CD4-positive, alpha-beta memory T cell (primary cell): ENCODE results near the gene HRH1. TPM values are rescaled to one million over a fixed set of nuclear protein-coding genes. Genes with fewer than 3 reads are reported as not detected.

ENCODE experiments used
- CTCF ChIA-PET: fragments of 350-600 bp; sonication (Branson Sonifier 250); formaldehyde crosslinking; loops from one replicate; lab custom pipeline; 2021; ENCODE audit warnings: inconsistent platforms; ENCODE audit not compliant: partially characterized antibody; lab: Charles Lee
- POLR2A ChIA-PET: fragments of 350-600 bp; sonication (Branson Sonifier 250); formaldehyde crosslinking; loops from one replicate; lab custom pipeline; 2021; ENCODE audit not compliant: partially characterized antibody; lab: Charles Lee
- DNase-seq, 5 donors: peaks; one replicate each; pipeline versions ENCODE4 v3.0.0 to v3.0.0-alpha.2; 2020 to 2022; ENCODE audit warnings: mixed read lengths in 1 of 5
- H3K27ac ChIP-seq: one replicate; pipeline ENCODE4 v1.7.0; 2013; ENCODE audit warnings: low read depth, low read length
- H3K27me3 ChIP-seq: 2 replicates; pipeline ENCODE4 v1.7.0; 2013; ENCODE audit warnings: mild to moderate bottlenecking, low read length, moderate library complexity; ENCODE audit not compliant: insufficient read depth
- H3K36me3 ChIP-seq: 2 replicates; pipeline ENCODE4 v1.7.0; 2013; ENCODE audit warnings: mild to moderate bottlenecking, low read length, moderate library complexity; ENCODE audit not compliant: insufficient read depth
- H3K4me1 ChIP-seq: 2 replicates; pipeline ENCODE4 v1.7.0; 2013; ENCODE audit warnings: mild to moderate bottlenecking, low read length, moderate library complexity; ENCODE audit not compliant: insufficient read depth
- H3K4me3 ChIP-seq, 2 donors: one replicate each; pipeline ENCODE4 v1.7.0; 2013; ENCODE audit warnings: low read length in 2 of 2, mild to moderate bottlenecking in 1 of 2
- H3K9me3 ChIP-seq, 2 donors: one replicate each; pipeline ENCODE4 v1.7.0; 2013; ENCODE audit warnings: low read length in 2 of 2, control low read depth in 1 of 2; ENCODE audit not compliant: control insufficient read depth in 1 of 2
- H3K27ac Mint-ChIP-seq, 7 donors: one replicate each; pipeline ENCODE4 v1.8.0; 2020 to 2021; ENCODE audit warnings: mixed read lengths in 7 of 7, mild to moderate bottlenecking in 6 of 7, inconsistent platforms in 3 of 7, moderate library complexity in 3 of 7
- H3K27me3 Mint-ChIP-seq, 2 donors: one replicate each; pipeline ENCODE4 v1.8.0; 2020 to 2021; ENCODE audit warnings: mixed read lengths in 2 of 2
- H3K36me3 Mint-ChIP-seq, 2 donors: one replicate each; pipeline ENCODE4 v1.8.0; 2020 to 2021; ENCODE audit warnings: mixed read lengths in 2 of 2, inconsistent platforms in 1 of 2, mild to moderate bottlenecking in 1 of 2
- H3K4me1 Mint-ChIP-seq, 4 donors: one replicate each; pipeline ENCODE4 v1.8.0; 2020 to 2021; ENCODE audit warnings: mixed read lengths in 4 of 4, mild to moderate bottlenecking in 1 of 4
- H3K4me3 Mint-ChIP-seq, 8 donors: one replicate each; pipeline ENCODE4 v1.8.0; 2020 to 2021; ENCODE audit warnings: mixed read lengths in 8 of 8, mild to moderate bottlenecking in 7 of 8, moderate library complexity in 6 of 8, inconsistent platforms in 3 of 8
- H3K9me3 Mint-ChIP-seq, 8 donors: one replicate each; pipeline ENCODE4 v1.8.0; 2020 to 2021; ENCODE audit warnings: mixed read lengths in 8 of 8, mild to moderate bottlenecking in 5 of 8, inconsistent platforms in 3 of 8, moderate library complexity in 1 of 8
- intact Hi-C: fragments of 100-400 bp; cut with micrococcal nuclease; formaldehyde crosslinking; loops from one replicate; pipeline ENCODE4 v1.15.1; 2023
- polyA plus RNA-seq, 2 donors: library from polyadenylated mRNA; unstranded; fragments of 300-500 nt; fragmentation: Illumina TruSeq; gene quantifications; one replicate each; pipeline ENCODE4 v1.2.3, GENCODE V29; 2021
- total RNA-seq, 2 experiments: library from RNA; stranded (reverse); gene quantifications; one replicate each; pipeline ENCODE4 v1.2.3, GENCODE V29; 2021

Gene HRH1
- total and polyA plus RNA-seq, 4 experiments from 2014 or later, result 0.31 to 0.81 (median 0.58) TPM; not detected in 1

DNA sequence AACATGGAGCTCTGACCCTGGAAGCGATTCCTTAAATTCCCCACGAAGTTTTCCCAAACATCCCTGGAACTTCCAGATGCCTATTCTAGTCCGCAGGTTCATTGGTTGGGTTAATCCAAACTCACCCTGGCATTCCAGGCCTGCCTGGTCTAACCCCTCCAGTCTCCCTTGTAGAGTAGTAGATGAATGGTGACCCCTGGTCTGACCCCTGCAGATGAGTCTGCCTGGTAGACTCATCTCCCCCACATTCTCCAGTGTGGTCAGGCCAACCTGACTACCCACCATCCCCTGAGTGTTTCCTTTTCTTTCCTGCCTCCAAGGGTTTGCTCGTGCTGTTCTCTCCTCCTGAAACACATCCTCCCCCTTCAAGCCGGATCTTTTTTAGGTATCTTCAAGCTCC, 10.8 kb upstream of the HRH1 start:
- Mint-ChIP-seq H3K27ac (no peak overlapping the region), H3K36me3 (no peaks in the 10 kb centered on the region), H3K27me3 (peaks cover 19 to 29% of the 10 kb centered on the region in 2 donors), H3K4me1 (peaks cover 0 to 5% (median 2%) of the 10 kb centered on the region in 4 donors), H3K4me3 (no peak overlapping the region), H3K9me3 (peaks cover 0 to 3% (median 0%) of the 10 kb centered on the region in 8 donors)
- intact Hi-C loops, result no loop called here
- no peaks in the 10 kb centered on the region for H3K36me3 ChIP-seq
- CTCF ChIA-PET, result no interaction called here
- POLR2A ChIA-PET, result no interaction called here
- DNase-seq, result no peak
- H3K4me1 ChIP-seq, result no peaks in the 10 kb centered on the region
- no peaks in the 10 kb centered on the region for H3K27me3 ChIP-seq
- H3K9me3 ChIP-seq, result no peaks in the 10 kb centered on the region
- no peak overlapping the region for H3K27ac ChIP-seq
- no peak overlapping the region for H3K4me3 ChIP-seq

DNA sequence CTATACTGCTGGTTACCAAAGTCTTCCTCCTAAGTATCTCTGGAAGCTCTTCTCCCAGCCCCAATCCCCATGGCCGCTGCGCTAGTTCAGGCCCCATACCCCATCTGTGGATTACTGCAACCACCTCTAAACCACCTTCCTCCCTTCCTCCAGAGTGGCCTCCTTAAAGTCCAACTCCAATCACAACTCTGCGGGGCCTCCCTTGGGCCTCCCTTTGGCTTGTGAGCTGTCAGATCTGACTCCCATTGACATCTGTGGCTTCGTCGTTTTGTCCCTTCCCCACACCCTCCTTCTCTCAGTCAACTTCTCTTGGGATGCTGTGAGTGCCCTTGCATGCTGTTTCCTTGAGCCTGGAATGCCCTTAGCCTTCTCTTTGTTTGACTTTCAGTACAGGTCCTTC, 9.3 kb upstream of the HRH1 start:
- Histone ChIP-seq H3K27ac (no peak overlapping the region), H3K9me3 (no peaks in the 10 kb centered on the region), H3K27me3 (no peaks in the 10 kb centered on the region), H3K36me3 (no peaks in the 10 kb centered on the region), H3K4me3 (no peak overlapping the region), H3K4me1 (no peaks in the 10 kb centered on the region)
- H3K27ac Mint-ChIP-seq, result no peak overlapping the region
- ChIA-PET CTCF (no interaction called here), POLR2A (no interaction called here)
- intact Hi-C loops, result no loop called here
- no peak for DNase-seq
- H3K36me3 Mint-ChIP-seq, result no peaks in the 10 kb centered on the region
- H3K27me3 Mint-ChIP-seq, result peaks cover 16 to 36% of the 10 kb centered on the region in 2 donors
- H3K9me3 Mint-ChIP-seq, result peaks cover 0 to 2% (median 0%) of the 10 kb centered on the region in 8 donors
- H3K4me3 Mint-ChIP-seq, result no peak overlapping the region
- peaks cover 0 to 5% (median 2%) of the 10 kb centered on the region in 4 donors for H3K4me1 Mint-ChIP-seq

DNA sequence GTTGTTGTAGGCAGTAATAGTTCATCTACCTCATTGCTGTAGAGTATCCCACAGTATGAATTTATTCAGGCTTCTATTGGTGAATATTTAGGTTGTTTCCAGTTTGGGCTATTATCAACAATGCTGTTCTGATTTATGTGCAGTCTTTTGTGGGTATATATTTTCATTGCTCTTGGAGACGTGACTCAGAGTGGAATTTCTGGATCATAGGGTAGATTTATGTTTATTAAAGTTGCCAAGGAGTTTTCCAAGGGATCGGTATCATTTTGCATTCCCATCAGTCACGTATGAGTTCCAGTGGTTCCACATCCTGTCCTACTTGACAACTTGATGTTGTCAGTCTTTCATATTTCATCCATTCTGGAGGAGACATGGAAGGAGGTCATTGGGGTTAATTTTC, 8.4 kb upstream of the HRH1 start:
- H3K4me1 Mint-ChIP-seq, result no peaks in the 10 kb centered on the region
- H3K4me3 Mint-ChIP-seq, result no peak overlapping the region
- H3K9me3 ChIP-seq, result no peaks in the 10 kb centered on the region
- DNase-seq, result no peak
- H3K27ac Mint-ChIP-seq, result no peak overlapping the region
- H3K27ac ChIP-seq, result no peak overlapping the region
- no peaks in the 10 kb centered on the region for H3K27me3 ChIP-seq
- H3K27me3 Mint-ChIP-seq, result peaks cover 20 to 32% of the 10 kb centered on the region in 2 donors
- no peaks in the 10 kb centered on the region for H3K4me1 ChIP-seq
- H3K4me3 ChIP-seq, result no peak overlapping the region
- no peaks in the 10 kb centered on the region for H3K36me3 Mint-ChIP-seq
- ChIA-PET POLR2A (no interaction called here), CTCF (no interaction called here)
- no peaks in the 10 kb centered on the region for H3K36me3 ChIP-seq
- no peaks in the 10 kb centered on the region for H3K9me3 Mint-ChIP-seq
- intact Hi-C loops, result no loop called here

DNA sequence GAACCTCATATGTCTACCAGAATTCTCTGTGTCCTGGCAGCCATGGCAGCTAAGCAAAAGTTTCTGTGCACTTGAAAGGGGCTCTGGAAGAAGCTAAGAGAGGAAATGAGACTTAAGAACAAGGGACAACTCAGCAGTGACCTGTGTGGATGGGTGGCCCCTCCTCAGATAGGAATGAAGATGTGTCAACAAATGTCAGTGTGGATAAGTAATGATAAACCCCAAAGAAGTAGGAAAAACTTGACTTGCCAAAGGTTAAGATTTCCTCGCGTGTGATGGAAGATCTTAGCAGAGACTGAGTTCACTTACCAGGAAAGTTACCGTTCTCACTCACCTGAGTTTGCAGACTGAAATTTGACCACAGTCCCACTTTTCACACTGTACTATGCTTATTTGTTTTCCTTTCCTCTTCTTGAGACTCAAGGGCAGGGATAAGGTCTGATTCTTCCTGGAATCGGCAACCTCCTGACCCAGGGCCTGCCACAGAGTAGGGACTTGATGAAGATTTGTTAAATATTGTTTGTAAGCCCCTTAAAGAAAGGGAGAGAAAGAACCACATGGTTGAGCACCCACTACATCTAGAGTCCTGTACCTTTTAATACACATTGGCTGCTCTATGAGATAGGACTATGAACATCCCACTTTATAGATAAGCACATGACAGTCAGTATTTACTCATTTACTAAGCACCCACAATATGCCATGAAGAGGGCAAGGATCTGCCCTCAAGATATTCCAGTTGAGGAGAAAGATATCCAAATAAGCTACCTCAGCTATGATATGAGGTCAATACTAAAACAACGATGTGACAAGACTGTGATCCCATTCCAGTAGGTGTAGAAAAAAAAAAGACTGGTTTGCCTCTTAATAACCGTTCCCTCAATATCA, 7.3 kb upstream of the HRH1 start:
- H3K4me3 ChIP-seq, result no peak overlapping the region
- ChIA-PET CTCF (no interaction called here), POLR2A (no interaction called here)
- no peaks in the 10 kb centered on the region for H3K36me3 ChIP-seq
- H3K36me3 Mint-ChIP-seq, result no peaks in the 10 kb centered on the region
- H3K4me1 ChIP-seq, result no peaks in the 10 kb centered on the region
- H3K27ac ChIP-seq, result no peak overlapping the region
- no peak overlapping the region for H3K4me3 Mint-ChIP-seq
- intact Hi-C loops, result no loop called here
- H3K27me3 ChIP-seq, result no peaks in the 10 kb centered on the region
- peaks cover 25 to 32% of the 10 kb centered on the region in 2 donors for H3K27me3 Mint-ChIP-seq
- H3K27ac Mint-ChIP-seq, result no peak overlapping the region
- no peaks in the 10 kb centered on the region for H3K9me3 Mint-ChIP-seq
- no peaks in the 10 kb centered on the region for H3K9me3 ChIP-seq
- H3K4me1 Mint-ChIP-seq, result no peaks in the 10 kb centered on the region
- DNase-seq, result no peak

DNA sequence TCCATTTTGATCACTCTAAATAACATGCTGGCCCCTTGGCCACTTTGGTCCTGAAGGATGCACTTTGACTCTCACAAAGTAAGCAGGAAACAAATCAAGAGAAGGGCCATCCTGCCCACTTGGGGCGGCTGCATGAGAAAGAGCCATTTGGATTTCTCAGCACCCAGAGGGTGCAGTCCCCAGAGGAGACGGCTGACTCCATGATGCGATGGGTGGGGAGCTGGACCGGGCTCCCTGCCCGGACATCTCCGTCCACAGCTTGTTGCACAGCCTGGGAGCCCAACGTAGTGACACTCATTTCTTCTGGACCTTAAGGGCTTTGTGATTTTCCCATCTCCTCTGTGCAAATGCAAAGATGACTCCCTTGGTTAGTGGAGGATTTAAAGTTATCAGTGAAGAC, 4.0 kb upstream of the HRH1 start:
- CTCF ChIA-PET, result no interaction called here
- no peaks in the 10 kb centered on the region for H3K9me3 Mint-ChIP-seq

DNA sequence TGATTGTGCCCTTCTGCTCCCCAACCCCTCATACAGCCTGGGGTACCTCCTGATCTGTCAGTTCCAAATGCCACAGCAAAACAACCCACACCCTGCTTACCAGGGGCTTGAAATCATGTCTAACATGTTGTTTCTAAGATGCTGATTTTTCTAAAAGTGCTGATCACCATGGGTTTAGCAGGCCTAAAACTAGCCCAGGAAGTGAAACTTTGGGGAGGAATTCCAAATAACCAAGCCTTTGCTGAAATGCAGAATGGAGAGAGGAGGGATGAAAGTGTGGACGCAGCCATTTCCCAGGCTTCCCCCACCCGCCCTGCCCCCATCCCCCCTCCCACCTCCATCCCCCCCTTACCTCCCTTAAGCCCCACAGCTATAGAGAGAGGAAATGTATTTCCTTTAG, 2.0 kb upstream of the HRH1 start:
- no peaks in the 10 kb centered on the region for H3K4me1 ChIP-seq
- H3K27me3 ChIP-seq, result peaks cover 21% of the 10 kb centered on the region
- H3K36me3 ChIP-seq, result no peaks in the 10 kb centered on the region
- POLR2A ChIA-PET, result no interaction called here
- DNase-seq, result no peak
- H3K4me3 Mint-ChIP-seq, result no peak overlapping the region
- H3K27ac Mint-ChIP-seq, result no peak overlapping the region
- H3K4me3 ChIP-seq, result no peak overlapping the region
- intact Hi-C loops, result no loop called here
- peaks cover 42 to 54% of the 10 kb centered on the region in 2 donors for H3K27me3 Mint-ChIP-seq
- no peaks in the 10 kb centered on the region for H3K9me3 ChIP-seq
- CTCF ChIA-PET, result no interaction called here
- H3K9me3 Mint-ChIP-seq, result no peaks in the 10 kb centered on the region
- H3K36me3 Mint-ChIP-seq, result no peaks in the 10 kb centered on the region
- H3K27ac ChIP-seq, result no peak overlapping the region
- H3K4me1 Mint-ChIP-seq, result peaks cover 0 to 16% (median 1%) of the 10 kb centered on the region in 4 donors

More for the DNA sequence above, 4.0 kb upstream of the HRH1 start:
- POLR2A ChIA-PET, result no interaction called here
- Mint-ChIP-seq H3K36me3 (no peaks in the 10 kb centered on the region), H3K4me1 (peaks cover 0 to 12% (median 1%) of the 10 kb centered on the region in 4 donors), H3K27ac (no peak overlapping the region), H3K4me3 (no peak overlapping the region), H3K27me3 (peaks cover 30 to 44% of the 10 kb centered on the region in 2 donors)
- H3K4me3 ChIP-seq, result no peak overlapping the region
- H3K27ac ChIP-seq, result no peak overlapping the region
- peaks cover 10% of the 10 kb centered on the region for H3K27me3 ChIP-seq
- no peaks in the 10 kb centered on the region for H3K4me1 ChIP-seq
- no peaks in the 10 kb centered on the region for H3K36me3 ChIP-seq
- no peaks in the 10 kb centered on the region for H3K9me3 ChIP-seq
- no peak for DNase-seq
- intact Hi-C loops, result no loop called here

DNA sequence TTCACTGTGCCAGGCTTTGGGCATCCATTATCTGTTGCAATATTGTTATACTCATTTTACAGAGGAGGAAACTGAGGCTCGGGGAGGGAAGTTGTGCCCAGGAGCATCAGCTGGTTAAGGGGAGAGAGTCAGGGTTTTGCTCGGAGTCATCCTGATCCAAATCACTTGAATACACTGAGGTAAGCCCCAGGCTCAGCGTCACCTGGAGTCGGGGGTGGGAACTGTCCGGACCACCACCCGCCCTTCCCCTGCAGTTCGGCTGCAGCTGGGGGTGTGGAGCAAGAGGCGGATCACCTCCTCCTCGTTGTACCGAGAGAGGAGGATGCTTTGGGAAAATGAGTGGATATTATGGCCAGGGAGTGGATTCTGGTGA, 646 bp downstream of the HRH1 start:
- H3K27me3 Mint-ChIP-seq, result peaks cover 39 to 53% of the 10 kb centered on the region in 2 donors
- H3K36me3 Mint-ChIP-seq, result no peaks in the 10 kb centered on the region
- no peak for DNase-seq
- intact Hi-C loops, result no loop called here
- H3K27ac Mint-ChIP-seq, result no peak overlapping the region
- H3K4me1 ChIP-seq, result no peaks in the 10 kb centered on the region
- ChIA-PET POLR2A (no interaction called here), CTCF (no interaction called here)
- no peaks in the 10 kb centered on the region for H3K9me3 Mint-ChIP-seq
- H3K4me3 Mint-ChIP-seq, result peak overlapping the region in 3 of 8 donors; percentile 11 to 52 (median 49)
- H3K9me3 ChIP-seq, result no peaks in the 10 kb centered on the region
- H3K27ac ChIP-seq, result no peak overlapping the region
- no peaks in the 10 kb centered on the region for H3K36me3 ChIP-seq
- H3K27me3 ChIP-seq, result peaks cover 26% of the 10 kb centered on the region
- H3K4me1 Mint-ChIP-seq, result peaks cover 0 to 16% (median 1%) of the 10 kb centered on the region in 4 donors
- no peak overlapping the region for H3K4me3 ChIP-seq
